Suprapubic skin (tissue), 3 donors: ENCODE data around the gene SDHD.

Experiments used
- CTCF ChIP-seq, 2 donors: fragments of 200-600 bp in 1 of 2; fragments of 450-650 bp in 1 of 2; sonication (generic) in 1 of 2; IDR thresholded peaks; one replicate each; pipeline ENCODE4 v1.5.1; 2016 to 2019; ENCODE audit warnings: antibody characterized with exemption in 2 of 2, mild to moderate bottlenecking in 1 of 2, moderate library complexity in 1 of 2
- EP300 ChIP-seq: sonication (generic); formaldehyde crosslinking; IDR thresholded peaks from one replicate; pipeline ENCODE4 v1.6.1; 2017; ENCODE audit warnings: antibody characterized with exemption

GRCh38 chr11:112086422-112087191 is at the start of gene SDHD, which contains the start of gene TIMM8B:
- TF ChIP-seq CTCF (IDR thresholded peaks at IDR 0.05) (peak in 1 of 2 donors; percentile 44), EP300 (no peak)
